Measurements from ENCODE around the gene FOXJ3. TPM values are rescaled to one million over a fixed set of nuclear protein-coding genes. Genes with fewer than 3 reads are reported as not detected.

Gene FOXJ3
- total and polyA plus RNA-seq, 2 of the 8 experiments (the other 6 are each of a cell fraction or from before 2014, with no cell fraction given): 48.6 to 51.9 TPM

DNA sequence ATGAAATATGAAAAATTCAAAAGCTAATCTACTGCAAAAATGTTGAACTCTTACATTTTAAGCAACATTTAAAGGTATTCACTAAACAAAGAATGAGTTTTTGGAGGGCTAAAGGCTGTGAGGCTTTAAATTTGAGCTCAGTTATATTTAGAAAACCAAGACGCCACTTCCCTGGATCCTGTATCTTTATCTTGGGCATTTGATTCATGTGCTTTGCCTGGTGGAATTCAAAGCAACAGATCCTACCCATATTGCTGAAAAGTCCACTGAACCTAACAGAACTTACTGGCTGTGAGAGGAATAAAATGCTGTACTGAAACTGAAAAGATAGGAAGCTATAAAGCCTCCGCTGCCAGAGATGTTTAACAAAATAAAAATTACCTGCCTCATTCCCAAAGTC is 14.3 kb downstream of the FOXJ3 start (continued):
- TF ChIP-seq, protein P1, sequence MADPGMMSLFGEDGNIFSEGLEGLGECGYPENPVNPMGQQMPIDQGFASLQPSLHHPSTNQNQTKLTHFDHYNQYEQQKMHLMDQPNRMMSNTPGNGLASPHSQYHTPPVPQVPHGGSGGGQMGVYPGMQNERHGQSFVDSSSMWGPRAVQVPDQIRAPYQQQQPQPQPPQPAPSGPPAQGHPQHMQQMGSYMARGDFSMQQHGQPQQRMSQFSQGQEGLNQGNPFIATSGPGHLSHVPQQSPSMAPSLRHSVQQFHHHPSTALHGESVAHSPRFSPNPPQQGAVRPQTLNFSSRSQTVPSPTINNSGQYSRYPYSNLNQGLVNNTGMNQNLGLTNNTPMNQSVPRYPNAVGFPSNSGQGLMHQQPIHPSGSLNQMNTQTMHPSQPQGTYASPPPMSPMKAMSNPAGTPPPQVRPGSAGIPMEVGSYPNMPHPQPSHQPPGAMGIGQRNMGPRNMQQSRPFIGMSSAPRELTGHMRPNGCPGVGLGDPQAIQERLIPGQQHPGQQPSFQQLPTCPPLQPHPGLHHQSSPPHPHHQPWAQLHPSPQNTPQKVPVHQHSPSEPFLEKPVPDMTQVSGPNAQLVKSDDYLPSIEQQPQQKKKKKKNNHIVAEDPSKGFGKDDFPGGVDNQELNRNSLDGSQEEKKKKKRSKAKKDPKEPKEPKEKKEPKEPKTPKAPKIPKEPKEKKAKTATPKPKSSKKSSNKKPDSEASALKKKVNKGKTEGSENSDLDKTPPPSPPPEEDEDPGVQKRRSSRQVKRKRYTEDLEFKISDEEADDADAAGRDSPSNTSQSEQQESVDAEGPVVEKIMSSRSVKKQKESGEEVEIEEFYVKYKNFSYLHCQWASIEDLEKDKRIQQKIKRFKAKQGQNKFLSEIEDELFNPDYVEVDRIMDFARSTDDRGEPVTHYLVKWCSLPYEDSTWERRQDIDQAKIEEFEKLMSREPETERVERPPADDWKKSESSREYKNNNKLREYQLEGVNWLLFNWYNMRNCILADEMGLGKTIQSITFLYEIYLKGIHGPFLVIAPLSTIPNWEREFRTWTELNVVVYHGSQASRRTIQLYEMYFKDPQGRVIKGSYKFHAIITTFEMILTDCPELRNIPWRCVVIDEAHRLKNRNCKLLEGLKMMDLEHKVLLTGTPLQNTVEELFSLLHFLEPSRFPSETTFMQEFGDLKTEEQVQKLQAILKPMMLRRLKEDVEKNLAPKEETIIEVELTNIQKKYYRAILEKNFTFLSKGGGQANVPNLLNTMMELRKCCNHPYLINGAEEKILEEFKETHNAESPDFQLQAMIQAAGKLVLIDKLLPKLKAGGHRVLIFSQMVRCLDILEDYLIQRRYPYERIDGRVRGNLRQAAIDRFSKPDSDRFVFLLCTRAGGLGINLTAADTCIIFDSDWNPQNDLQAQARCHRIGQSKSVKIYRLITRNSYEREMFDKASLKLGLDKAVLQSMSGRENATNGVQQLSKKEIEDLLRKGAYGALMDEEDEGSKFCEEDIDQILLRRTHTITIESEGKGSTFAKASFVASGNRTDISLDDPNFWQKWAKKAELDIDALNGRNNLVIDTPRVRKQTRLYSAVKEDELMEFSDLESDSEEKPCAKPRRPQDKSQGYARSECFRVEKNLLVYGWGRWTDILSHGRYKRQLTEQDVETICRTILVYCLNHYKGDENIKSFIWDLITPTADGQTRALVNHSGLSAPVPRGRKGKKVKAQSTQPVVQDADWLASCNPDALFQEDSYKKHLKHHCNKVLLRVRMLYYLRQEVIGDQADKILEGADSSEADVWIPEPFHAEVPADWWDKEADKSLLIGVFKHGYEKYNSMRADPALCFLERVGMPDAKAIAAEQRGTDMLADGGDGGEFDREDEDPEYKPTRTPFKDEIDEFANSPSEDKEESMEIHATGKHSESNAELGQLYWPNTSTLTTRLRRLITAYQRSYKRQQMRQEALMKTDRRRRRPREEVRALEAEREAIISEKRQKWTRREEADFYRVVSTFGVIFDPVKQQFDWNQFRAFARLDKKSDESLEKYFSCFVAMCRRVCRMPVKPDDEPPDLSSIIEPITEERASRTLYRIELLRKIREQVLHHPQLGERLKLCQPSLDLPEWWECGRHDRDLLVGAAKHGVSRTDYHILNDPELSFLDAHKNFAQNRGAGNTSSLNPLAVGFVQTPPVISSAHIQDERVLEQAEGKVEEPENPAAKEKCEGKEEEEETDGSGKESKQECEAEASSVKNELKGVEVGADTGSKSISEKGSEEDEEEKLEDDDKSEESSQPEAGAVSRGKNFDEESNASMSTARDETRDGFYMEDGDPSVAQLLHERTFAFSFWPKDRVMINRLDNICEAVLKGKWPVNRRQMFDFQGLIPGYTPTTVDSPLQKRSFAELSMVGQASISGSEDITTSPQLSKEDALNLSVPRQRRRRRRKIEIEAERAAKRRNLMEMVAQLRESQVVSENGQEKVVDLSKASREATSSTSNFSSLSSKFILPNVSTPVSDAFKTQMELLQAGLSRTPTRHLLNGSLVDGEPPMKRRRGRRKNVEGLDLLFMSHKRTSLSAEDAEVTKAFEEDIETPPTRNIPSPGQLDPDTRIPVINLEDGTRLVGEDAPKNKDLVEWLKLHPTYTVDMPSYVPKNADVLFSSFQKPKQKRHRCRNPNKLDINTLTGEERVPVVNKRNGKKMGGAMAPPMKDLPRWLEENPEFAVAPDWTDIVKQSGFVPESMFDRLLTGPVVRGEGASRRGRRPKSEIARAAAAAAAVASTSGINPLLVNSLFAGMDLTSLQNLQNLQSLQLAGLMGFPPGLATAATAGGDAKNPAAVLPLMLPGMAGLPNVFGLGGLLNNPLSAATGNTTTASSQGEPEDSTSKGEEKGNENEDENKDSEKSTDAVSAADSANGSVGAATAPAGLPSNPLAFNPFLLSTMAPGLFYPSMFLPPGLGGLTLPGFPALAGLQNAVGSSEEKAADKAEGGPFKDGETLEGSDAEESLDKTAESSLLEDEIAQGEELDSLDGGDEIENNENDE (IDR thresholded peaks at IDR 0.05; ENCODE audit: insufficient replicate concordance, low read length): no peak
- no peak for TF ChIP-seq EZH2 (IDR thresholded peaks at IDR 0.05; ENCODE audit: low read depth, low read length, severe bottlenecking)
- TF ChIP-seq CEBPB (IDR thresholded peaks at IDR 0.05; ENCODE audit: low read depth, low read length): no peak
- TF ChIP-seq KDM4A (IDR thresholded peaks at IDR 0.05; ENCODE audit: low read depth, low read length, severe bottlenecking): no peak
- no peak for TF ChIP-seq GABPA (IDR thresholded peaks at IDR 0.05; ENCODE audit: borderline replicate concordance, insufficient read depth, low read length)
- TF ChIP-seq BRCA1 (IDR thresholded peaks at IDR 0.05; ENCODE audit: low read depth, low read length): no peak
- no peak for TF ChIP-seq SIRT6 (IDR thresholded peaks at IDR 0.05; ENCODE audit: low read length)
- TF ChIP-seq SRF (IDR thresholded peaks at IDR 0.05; ENCODE audit: low read depth, low read length): no peak

Measured in H1 (cell line).